GM23338 (cell line): ENCODE measurements around the gene CACNA1C. TPM values are rescaled to one million over a fixed set of nuclear protein-coding genes. Genes with fewer than 3 reads are reported as not detected.

ENCODE experiments used
- ATAC-seq: fragments of 200-7000 bp; cut with Tn5 transposase; 3 replicates; pipeline ENCODE4 v1.9.1; 2020
- DNase-seq: peaks from one replicate; pipeline ENCODE4 v3.0.0-alpha.2; 2015; ENCODE audit warnings: low spot score
- H2AFZ ChIP-seq: fragments of 200-600 bp; sonication (generic); 2 replicates; pipeline ENCODE4 v1.8.0; 2016; ENCODE audit warnings: antibody characterized with exemption, mild to moderate bottlenecking, moderate library complexity
- H3F3A ChIP-seq: fragments of 200-600 bp; sonication (generic); replicated peaks from 2 replicates; pipeline ENCODE4 v1.8.0; 2017; ENCODE audit warnings: antibody characterized with exemption, mixed run types, low read depth
- H3K27ac ChIP-seq: fragments of 200-600 bp; sonication (generic); 2 replicates; pipeline ENCODE4 v1.6.1; 2016; ENCODE audit warnings: low read depth
- H3K27me3 ChIP-seq: fragments of 200-600 bp; sonication (generic); 2 replicates; pipeline ENCODE4 v1.8.0; 2016; ENCODE audit warnings: mild to moderate bottlenecking, mixed run types, moderate library complexity; ENCODE audit not compliant: insufficient read depth
- H3K36me3 ChIP-seq: fragments of 200-600 bp; sonication (generic); 2 replicates; pipeline ENCODE4 v1.8.0; 2016; ENCODE audit warnings: mild to moderate bottlenecking; ENCODE audit not compliant: insufficient read depth
- H3K4me1 ChIP-seq: fragments of 200-600 bp; sonication (generic); 2 replicates; pipeline ENCODE4 v1.8.0; 2016; ENCODE audit warnings: mild to moderate bottlenecking, moderate library complexity; ENCODE audit not compliant: insufficient read depth
- H3K4me2 ChIP-seq: fragments of 200-600 bp; sonication (generic); 2 replicates; pipeline ENCODE4 v1.7.1; 2017; ENCODE audit warnings: mixed run types
- H3K4me3 ChIP-seq: fragments of 200-600 bp; sonication (generic); 2 replicates; pipeline ENCODE4 v1.6.1; 2016; ENCODE audit warnings: mixed run types
- H3K79me2 ChIP-seq: fragments of 200-600 bp; sonication (generic); replicated peaks from 2 replicates; pipeline ENCODE4 v1.8.0; 2017; ENCODE audit warnings: mild to moderate bottlenecking; ENCODE audit not compliant: insufficient read depth
- H3K9me2 ChIP-seq: fragments of 200-600 bp; sonication (generic); 2 replicates; pipeline ENCODE4 v1.8.0; 2017; ENCODE audit not compliant: insufficient read depth
- H4K20me1 ChIP-seq: fragments of 200-600 bp; sonication (generic); replicated peaks from 2 replicates; pipeline ENCODE4 v1.8.0; 2017; ENCODE audit warnings: mild to moderate bottlenecking; ENCODE audit not compliant: insufficient read depth
- H3K27ac Mint-ChIP-seq: 2 replicates; pipeline ENCODE4 v1.8.0; 2020; ENCODE audit warnings: inconsistent platforms, mild to moderate bottlenecking, moderate library complexity, mixed read lengths
- H3K27me3 Mint-ChIP-seq: 3 replicates; pipeline ENCODE4 v1.8.0; 2022; ENCODE audit warnings: low read depth, mild to moderate bottlenecking, moderate library complexity, mixed read lengths, inconsistent platforms; ENCODE audit not compliant: insufficient read depth, poor library complexity
- H3K36me3 Mint-ChIP-seq: 3 replicates; pipeline ENCODE4 v1.8.0; 2021; ENCODE audit warnings: low read depth, mild to moderate bottlenecking, inconsistent platforms, moderate library complexity, mixed read lengths
- H3K4me1 Mint-ChIP-seq: 3 replicates; pipeline ENCODE4 v1.8.0; 2020; ENCODE audit warnings: mild to moderate bottlenecking, inconsistent platforms, mixed read lengths
- H3K4me3 Mint-ChIP-seq: 3 replicates; pipeline ENCODE4 v1.8.0; 2021; ENCODE audit warnings: moderate library complexity, mild to moderate bottlenecking, inconsistent platforms, mixed read lengths
- H3K9me3 Mint-ChIP-seq: 3 replicates; pipeline ENCODE4 v1.8.0; 2020; ENCODE audit warnings: moderate library complexity, mild to moderate bottlenecking, inconsistent platforms, mixed read lengths
- CREB1 ChIP-seq: fragments of 250-450 bp; sonication (Bioruptor Pico); IDR thresholded peaks from 2 replicates; pipeline ENCODE4 v1.5.0; 2020; ENCODE audit warnings: low read depth, mild to moderate bottlenecking, moderate library complexity
- CTCF ChIP-seq, 2 experiments: fragments of 200-600 bp in 1 of 2; sonication (generic) in 1 of 2; conservative IDR thresholded peaks; 2 replicates each; pipeline versions ENCODE4 v1.5.1 to v1.6.1; 2016 to 2017; ENCODE audit warnings: antibody characterized with exemption in 2 of 2, low read depth in 2 of 2, mild to moderate bottlenecking in 2 of 2, moderate library complexity in 1 of 2
- EZH2 ChIP-seq: fragments of 200-600 bp; sonication (generic); IDR thresholded peaks from one replicate; pipeline ENCODE4 v1.8.0; 2017; ENCODE audit warnings: antibody characterized with exemption, mild to moderate bottlenecking, low read depth; ENCODE audit not compliant: unreplicated experiment
- EZH2phosphoT487 ChIP-seq: fragments of 200-600 bp; sonication (generic); IDR thresholded peaks from one replicate; pipeline ENCODE4 v1.8.1; 2018; ENCODE audit warnings: antibody characterized with exemption; ENCODE audit not compliant: unreplicated experiment
- JUNB ChIP-seq: IDR thresholded peaks from one replicate; pipeline ENCODE4 v1.6.1; 2016; ENCODE audit warnings: antibody characterized with exemption; ENCODE audit not compliant: unreplicated experiment
- NANOG ChIP-seq: IDR thresholded peaks from 2 replicates; pipeline ENCODE4 v1.6.1; 2016; ENCODE audit warnings: antibody characterized with exemption, borderline replicate concordance
- POLR2AphosphoS5 ChIP-seq: IDR thresholded peaks from 2 replicates; pipeline ENCODE4 v1.6.1; 2016; ENCODE audit warnings: antibody characterized with exemption, low read depth
- REST ChIP-seq: IDR thresholded peaks from one replicate; pipeline ENCODE4 v1.6.1; 2018; ENCODE audit warnings: antibody characterized with exemption; ENCODE audit not compliant: unreplicated experiment
- ZNF114 ChIP-seq: fragments of 250-450 bp; sonication (Bioruptor Pico); IDR thresholded peaks from 2 replicates; pipeline ENCODE4 v1.5.0; 2020; ENCODE audit warnings: mild to moderate bottlenecking, moderate library complexity
- ZNF331 ChIP-seq: fragments of 250-450 bp; sonication (Bioruptor Pico); IDR thresholded peaks from 2 replicates; pipeline ENCODE4 v1.5.0; 2020; ENCODE audit warnings: low read depth, mild to moderate bottlenecking, moderate library complexity
- ZNF462 ChIP-seq: fragments of 250-450 bp; sonication (Bioruptor Pico); IDR thresholded peaks from 2 replicates; pipeline ENCODE4 v1.5.0; 2020; ENCODE audit warnings: mild to moderate bottlenecking, moderate library complexity
- polyA plus RNA-seq: library from polyadenylated mRNA; unstranded; fragments of >200 nt; fragmentation: Nextera tagmentation; extraction: Ambion mirVana; gene quantifications from 2 replicates; pipeline ENCODE4 v1.2.1, GENCODE V29; 2016
- total RNA-seq: library from RNA; depleted of rRNA; stranded (reverse); fragments of >200 nt; shearing (Covaris generic); gene quantifications from 2 replicates; pipeline ENCODE4 v1.2.3, GENCODE V29; 2014

CACNA1C gene
- total and polyA plus RNA-seq, 2 experiments from 2014 or later: 0.78 to 2.1 TPM

DNA sequence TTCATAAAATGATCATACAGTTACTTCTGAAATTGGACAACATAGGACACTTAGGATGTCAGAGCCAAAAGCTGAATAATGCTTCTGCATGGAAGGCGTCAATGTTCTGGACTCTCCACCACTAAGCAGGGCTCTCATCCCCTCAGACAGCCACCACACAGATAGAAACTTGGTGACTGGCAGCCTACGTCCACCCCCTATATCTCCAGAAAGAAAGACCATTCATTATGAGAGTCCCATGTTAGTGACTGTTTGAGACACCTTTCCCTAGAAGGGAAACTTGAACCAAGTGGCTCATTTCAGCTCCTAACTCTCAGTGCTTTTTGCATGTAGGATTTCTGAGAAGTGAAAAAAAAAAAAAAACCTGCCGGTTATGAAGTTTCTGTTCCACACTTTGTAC lies 491.0 kb downstream of the CACNA1C start:
- Histone ChIP-seq H3K4me3 (no peak overlapping the region), H3K36me3 (no peaks in the 10 kb centered on the region), H4K20me1 (no peaks in the 10 kb centered on the region), H3K79me2 (no peaks in the 10 kb centered on the region), H3K27ac (no peak overlapping the region), H3K4me1 (no peaks in the 10 kb centered on the region), H2AFZ (no peak overlapping the region), H3K9me2 (0 out of 2 replicates have a peak, but pooled peaks cover 6% of the 10 kb centered on the region), H3F3A (no peaks in the 10 kb centered on the region), H3K27me3 (no peaks in the 10 kb centered on the region), H3K4me2 (no peak overlapping the region)
- Mint-ChIP-seq H3K27ac (no peak overlapping the region), H3K36me3 (no peaks in the 10 kb centered on the region), H3K4me3 (no peak overlapping the region), H3K27me3 (peaks cover 2% of the 10 kb centered on the region), H3K9me3 (no peaks in the 10 kb centered on the region), H3K4me1 (peaks cover 5% of the 10 kb centered on the region)
- DNase-seq: no peak
- no peak for ATAC-seq
- TF ChIP-seq NANOG (no peak), EZH2phosphoT487 (no peak), POLR2AphosphoS5 (no peak), ZNF462 (no peak), CTCF (conservative IDR thresholded peaks at IDR 0.05; ENCODE audit: low read depth in 2 of 2) (no peak), REST (no peak), JUNB (no peak), EZH2 (no peak), CREB1 (CRISPR knock-in tag) (no peak), ZNF331 (CRISPR knock-in tag) (no peak), ZNF114 (CRISPR knock-in tag) (no peak)
